Measurements from ENCODE around the gene PANX2. TPM values are rescaled to one million over a fixed set of nuclear protein-coding genes. Genes with fewer than 3 reads are reported as not detected.

Gene PANX2
- total RNA-seq, 1 donor from 2014 or later: not detected

DNA sequence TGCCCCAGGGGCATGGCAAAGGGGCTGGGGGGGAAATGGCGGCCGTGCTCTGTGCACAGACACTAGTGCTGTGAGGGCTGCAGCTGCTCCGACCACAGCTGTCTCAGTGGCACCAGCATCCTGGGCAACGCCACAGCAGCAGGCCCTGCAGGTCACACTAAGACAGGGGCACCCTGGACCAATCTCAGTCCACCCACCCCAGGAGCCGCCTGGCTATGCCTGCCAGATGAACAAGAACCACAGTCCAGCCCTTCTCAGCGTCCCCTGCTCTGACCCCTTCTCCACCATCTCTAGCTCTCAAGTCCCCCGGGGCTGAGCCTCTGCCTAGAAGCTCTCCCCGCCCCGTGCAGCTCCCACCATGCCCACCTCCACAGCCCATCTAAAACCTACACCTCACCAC, 57.8 kb downstream of the PANX2 start:
- no peak for DNase-seq (ENCODE audit: low read depth)

DNA sequence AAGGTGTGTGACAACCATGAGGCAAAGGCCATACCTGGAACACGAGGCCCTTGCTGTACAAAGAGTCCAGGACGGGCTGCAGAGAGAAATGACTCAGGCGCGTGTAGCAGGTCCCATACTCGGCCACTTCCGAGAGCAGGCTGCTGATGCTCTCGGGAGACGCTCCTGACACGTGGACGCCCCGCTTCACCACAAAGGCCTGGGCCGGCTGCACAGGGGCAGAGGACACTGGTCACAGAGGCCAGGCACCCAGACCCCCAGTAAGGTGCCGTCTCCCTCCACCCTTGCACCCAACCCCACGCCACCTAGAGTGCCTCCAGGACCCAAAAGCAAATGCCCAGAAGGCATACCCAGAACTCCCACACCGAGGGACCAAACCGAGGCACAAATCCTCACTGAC, 58.8 kb downstream of the PANX2 start:
- no peak for DNase-seq (ENCODE audit: low read depth)

Other genes with a start within 250 kb of the PANX2 start
- gene PIM3, start 210.0 kb upstream of the PANX2 start, total RNA-seq: 26.3 and 40.3 TPM in 2 replicates
- gene IL17REL, start 158.0 kb upstream of the PANX2 start, total RNA-seq: not detected in 2 replicates
- not detected in 2 replicates for gene TTLL8, start 112.4 kb upstream of the PANX2 start, total RNA-seq
- not detected in 2 replicates for gene MLC1, start 85.3 kb upstream of the PANX2 start, total RNA-seq
- not detected in 2 replicates for gene MOV10L1, start 80.7 kb upstream of the PANX2 start, total RNA-seq
- gene TRABD, start 15.2 kb downstream of the PANX2 start, total RNA-seq: 24.7 and 37.4 TPM in 2 replicates
- gene SELENOO, start 30.3 kb downstream of the PANX2 start, total RNA-seq: 23.4 and 26.7 TPM in 2 replicates
- gene TUBGCP6, start 74.3 kb downstream of the PANX2 start, total RNA-seq: 26.2 and 34.5 TPM in 2 replicates
- 19.8 and 48.9 TPM in 2 replicates for gene HDAC10, start 80.5 kb downstream of the PANX2 start, total RNA-seq
- 22.0 and 26.0 TPM in 2 replicates for gene MAPK12, start 91.0 kb downstream of the PANX2 start, total RNA-seq
- 9.9 and 10.2 TPM in 2 replicates for gene MAPK11, start 99.6 kb downstream of the PANX2 start, total RNA-seq
- 98.8 and 582 TPM in 2 replicates for gene PLXNB2, start 136.9 kb downstream of the PANX2 start, total RNA-seq
- gene DENND6B, start 156.3 kb downstream of the PANX2 start, total RNA-seq: 2.4 and 11.9 TPM in 2 replicates
- gene PPP6R2, start 172.6 kb downstream of the PANX2 start, total RNA-seq: 46.2 and 57.3 TPM in 2 replicates

Data from renal cortical epithelial cell (primary cell).